ENCODE data around the gene UBA1. TPM values are rescaled to one million over a fixed set of nuclear protein-coding genes. Genes with fewer than 3 reads are reported as not detected.

UBA1 gene
- total RNA-seq, 1 experiment from 2014 or later, result 275 TPM

- Histone ChIP-seq H3K9me3 (ENCODE audit: control insufficient read depth in 1 of 2, insufficient read depth in 1 of 2, low read depth in 1 of 2, low read length in 2 of 2) (no peaks in the 10 kb centered on the region), H3K4me3 (replicated peaks in 1 of 2; ENCODE audit: low read depth in 1 of 2, low read length in 2 of 2) (no peak overlapping the region), H2AFZ (ENCODE audit: low read depth, low read length, poor library complexity, severe bottlenecking) (no peak overlapping the region), H3K9ac (ENCODE audit: low read length) (no peak overlapping the region), H3K79me2 (ENCODE audit: insufficient read depth, low read length) (no peaks in the 10 kb centered on the region), H4K20me1 (ENCODE audit: insufficient read depth) (no peaks in the 10 kb centered on the region), H3K27ac (ENCODE audit: low read depth, low read length) (no peak overlapping the region), H3K9me2 (ENCODE audit: insufficient read depth) (no peaks in the 10 kb centered on the region), H3K27me3 (ENCODE audit: insufficient read depth, low read length) (no peaks in the 10 kb centered on the region), H3K36me3 (ENCODE audit: control insufficient read depth in 1 of 2, insufficient read depth in 2 of 2, low read length in 2 of 2) (peaks cover 37 to 48% of the 10 kb centered on the region in 2 experiments), H3K4me2 (ENCODE audit: low read length) (no peak overlapping the region), H3K4me1 (ENCODE audit: control insufficient read depth in 1 of 2, insufficient read depth in 2 of 2, low read length in 2 of 2) (no peaks in the 10 kb centered on the region)
- RAD21 ChIA-PET (ENCODE audit: low non-redundant PET in 1 of 2, low total read pairs in 2 of 2, uncharacterized antibody in 2 of 2, unreplicated experiment in 2 of 2), result no interaction called here
- TF ChIP-seq YY1 (IDR thresholded peaks at IDR 0.05; ENCODE audit: extremely low read depth, insufficient replicate concordance, low read depth, low read length) (no peak), EZH2 (IDR thresholded peaks at IDR 0.05) (no peak), SRF (IDR thresholded peaks at IDR 0.05; ENCODE audit: low read depth) (no peak), CBX3 (IDR thresholded peaks at IDR 0.05; ENCODE audit: low read depth) (no peak), POLR2AphosphoS5 (IDR thresholded peaks at IDR 0.05; ENCODE audit: low read depth, low read length) (no peak), ZNF274 (IDR thresholded peaks at IDR 0.05; ENCODE audit: low read depth, low read length) (no peak), TCF7L2 (IDR thresholded peaks at IDR 0.05; ENCODE audit: borderline replicate concordance, extremely low read depth, insufficient read depth, insufficient read length) (no peak), FOSL1 (IDR thresholded peaks at IDR 0.05; ENCODE audit: low read depth) (no peak), POLR2A (IDR thresholded peaks at IDR 0.05; ENCODE audit: borderline replicate concordance, extremely low read depth, insufficient read depth, insufficient read length) (no peak), EGR1 (IDR thresholded peaks at IDR 0.05; ENCODE audit: low read depth) (no peak), ZBTB33 (IDR thresholded peaks at IDR 0.05; ENCODE audit: extremely low read depth, insufficient replicate concordance, low read length) (no peak), CTCF (IDR thresholded peaks at IDR 0.05 in 2 of 3, conservative IDR thresholded peaks at IDR 0.05 in 1 of 3; ENCODE audit: borderline replicate concordance in 1 of 3, insufficient read depth in 1 of 3, low read depth in 2 of 3, low read length in 2 of 3) (no peak)
- ATAC-seq (no peak), DNase-seq (ENCODE audit: low read depth, low spot score) (no peak)
- intact Hi-C loops (cut with micrococcal nuclease), result no loop called here
- POLR2A ChIA-PET, result no interaction called here
- CTCF ChIA-PET, result no interaction called here
- no TSS peak for BruUV-seq (replicated peaks)
These were observed 17.2 kb downstream of the UBA1 start for GRCh38 chrX:47210661-47211425.
